ENCODE data around the gene HEYL. TPM values are rescaled to one million over a fixed set of nuclear protein-coding genes. Genes with fewer than 3 reads are reported as not detected.

HEYL gene
- total RNA-seq, 1 experiment from 2014 or later: 8.8 TPM

- no peak for ATAC-seq
- peaks cover 0 to 9% of the 10 kb centered on the region in 2 experiments; a peak in 2 of 4 replicates for H3K4me1 ChIP-seq (ENCODE audit: control insufficient read depth in 1 of 2, insufficient read depth in 2 of 2, low read length in 2 of 2)
Measured at GRCh38 chr1:39659538-39659937, 20.1 kb upstream of the HEYL start.

GRCh38 chr1:39659110-39659509 is 19.7 kb upstream of the HEYL start:
- no peaks in the 10 kb centered on the region for H3K79me2 ChIP-seq (ENCODE audit: insufficient read depth, low read length)
- H3K4me3 ChIP-seq (replicated peaks in 1 of 2; ENCODE audit: low read depth in 1 of 2, low read length in 2 of 2): no peak overlapping the region
- ChIA-PET RAD21 (ENCODE audit: low non-redundant PET in 1 of 2, low total read pairs in 2 of 2, uncharacterized antibody in 2 of 2, unreplicated experiment in 2 of 2) (interaction anchor here in 1 of 2 experiments (1.0 kb wide), 1 partner anchor 43 kb away, joined by 3 read pairs; no protein-coding TSS in a partner anchor), POLR2A (interaction anchor here (1.6 kb wide), 1 partner anchor 53 kb away, joined by 8 read pairs; no protein-coding TSS in a partner anchor), CTCF (interaction anchor here (1.8 to 3.9 kb wide), 6 partner anchors 10 to 560 kb away, joined by 11 to 38 read pairs (median 20); partner anchors contain the start of gene PPIE)
- intact Hi-C loops (cut with micrococcal nuclease): loop anchor here (5.0 kb wide), 1 partner anchor 63 kb away; no protein-coding TSS in a partner anchor
- no peak overlapping the region for H3K4me2 ChIP-seq (ENCODE audit: low read length)
- H3K9me2 ChIP-seq (ENCODE audit: insufficient read depth): no peaks in the 10 kb centered on the region
- no peak overlapping the region for H3K9ac ChIP-seq (ENCODE audit: low read length)
- no peaks in the 10 kb centered on the region for H3K27me3 ChIP-seq (ENCODE audit: insufficient read depth, low read length)
- no peak overlapping the region for H2AFZ ChIP-seq (ENCODE audit: low read depth, low read length, poor library complexity, severe bottlenecking)
- ATAC-seq (no peak), DNase-seq (ENCODE audit: low read depth, low spot score) (no peak)
- TF ChIP-seq FOSL1 (IDR thresholded peaks at IDR 0.05; ENCODE audit: low read depth): no peak
- TF ChIP-seq CBX3 (IDR thresholded peaks at IDR 0.05; ENCODE audit: low read depth): no peak
- no peak for TF ChIP-seq ZBTB33 (IDR thresholded peaks at IDR 0.05; ENCODE audit: extremely low read depth, insufficient replicate concordance, low read length)
- no TSS peak for BruUV-seq (replicated peaks)
- no peaks in the 10 kb centered on the region for H3K36me3 ChIP-seq (ENCODE audit: control insufficient read depth in 1 of 2, insufficient read depth in 2 of 2, low read length in 2 of 2)
- peaks cover 0 to 9% of the 10 kb centered on the region in 2 experiments; a peak in 2 of 4 replicates for H3K4me1 ChIP-seq (ENCODE audit: control insufficient read depth in 1 of 2, insufficient read depth in 2 of 2, low read length in 2 of 2)
- no peak overlapping the region for H3K27ac ChIP-seq (ENCODE audit: low read depth, low read length)
- H4K20me1 ChIP-seq (ENCODE audit: insufficient read depth): no peaks in the 10 kb centered on the region
- H3K9me3 ChIP-seq (ENCODE audit: control insufficient read depth in 1 of 2, insufficient read depth in 1 of 2, low read depth in 1 of 2, low read length in 2 of 2): no peaks in the 10 kb centered on the region

More at GRCh38 chr1:39659538-39659937, 20.1 kb upstream of the HEYL start:
- H4K20me1 ChIP-seq (ENCODE audit: insufficient read depth): no peaks in the 10 kb centered on the region
- no peak overlapping the region for H3K9ac ChIP-seq (ENCODE audit: low read length)
- no peak overlapping the region for H3K27ac ChIP-seq (ENCODE audit: low read depth, low read length)
- H3K4me3 ChIP-seq (replicated peaks in 1 of 2; ENCODE audit: low read depth in 1 of 2, low read length in 2 of 2): no peak overlapping the region
- H3K9me2 ChIP-seq (ENCODE audit: insufficient read depth): no peaks in the 10 kb centered on the region
- no peaks in the 10 kb centered on the region for H3K36me3 ChIP-seq (ENCODE audit: control insufficient read depth in 1 of 2, insufficient read depth in 2 of 2, low read length in 2 of 2)
- intact Hi-C loops (cut with micrococcal nuclease): loop anchor here (5.0 kb wide), 1 partner anchor 63 kb away; no protein-coding TSS in a partner anchor
- no peaks in the 10 kb centered on the region for H3K79me2 ChIP-seq (ENCODE audit: insufficient read depth, low read length)
- no peaks in the 10 kb centered on the region for H3K27me3 ChIP-seq (ENCODE audit: insufficient read depth, low read length)
- H3K9me3 ChIP-seq (ENCODE audit: control insufficient read depth in 1 of 2, insufficient read depth in 1 of 2, low read depth in 1 of 2, low read length in 2 of 2): no peaks in the 10 kb centered on the region
- ChIA-PET POLR2A (no interaction called here), RAD21 (ENCODE audit: low non-redundant PET in 1 of 2, low total read pairs in 2 of 2, uncharacterized antibody in 2 of 2, unreplicated experiment in 2 of 2) (no interaction called here), CTCF (interaction anchor here (1.3 to 2.0 kb wide), 3 partner anchors 51 to 79 kb away, joined by 3 to 11 read pairs (median 6); partner anchors contain the start of gene PPIE)
- H2AFZ ChIP-seq (ENCODE audit: low read depth, low read length, poor library complexity, severe bottlenecking): no peak overlapping the region
- no peak for DNase-seq (ENCODE audit: low read depth, low spot score)
- TF ChIP-seq RAD21 (IDR thresholded peaks at IDR 0.05; ENCODE audit: low read depth): no peak
- TF ChIP-seq POLR2AphosphoS5 (IDR thresholded peaks at IDR 0.05; ENCODE audit: low read depth, low read length): no peak
- no TSS peak for BruUV-seq (replicated peaks)
- no peak overlapping the region for H3K4me2 ChIP-seq (ENCODE audit: low read length)

All from HCT116 (cell line).